SK-N-SH (cell line): ENCODE measurements around the gene COQ3. TPM values are rescaled to one million over a fixed set of nuclear protein-coding genes. Genes with fewer than 3 reads are reported as not detected.
"Not testable (repeated sequence)": the region's sequence is repeated elsewhere in the genome, so short reads cannot be mapped to it uniquely, and the experiment has no call there.

Source experiments
- CTCF ChIA-PET: fragments of 300-600, 350-600 bp; formaldehyde crosslinking; extraction: SDS; loops from one replicate; lab custom pipeline; 2021; lab: Yijun Ruan, JAX
- POLR2A ChIA-PET: fragments of 350-600 bp; sonication (Branson Sonifier 250); formaldehyde crosslinking; extraction: SDS; loops from one replicate; lab custom pipeline; 2020; ENCODE audit warnings: antibody characterized with exemption, inconsistent platforms; lab: Yijun Ruan, JAX
- DNase-seq: peaks from one replicate; pipeline ENCODE4 v3.0.0; 2012
- H2AFZ ChIP-seq: fragments of 200-600 bp; sonication (generic); 2 replicates; pipeline ENCODE4 v1.8.1; 2016; ENCODE audit warnings: antibody characterized with exemption, mild to moderate bottlenecking, low read depth
- H3F3A ChIP-seq: fragments of 200-600 bp; sonication (generic); replicated peaks from 2 replicates; pipeline ENCODE3; 2016; ENCODE audit warnings: antibody characterized with exemption, mild to moderate bottlenecking; ENCODE audit not compliant: insufficient read depth
- H3K27ac ChIP-seq, 2 experiments: fragments of 200-500 bp in 1 of 2; fragments of 200-600 bp in 1 of 2; sonication (Bioruptor generic) in 1 of 2; sonication (generic), shearing (Covaris generic) in 1 of 2; 2 replicates each; pipeline versions ENCODE4 v1.5.1 to v1.6.1; 2014 to 2016; ENCODE audit warnings: low read depth in 2 of 2, inconsistent platforms in 1 of 2, low read length in 1 of 2, mild to moderate bottlenecking in 1 of 2, mixed read lengths in 1 of 2
- H3K27me3 ChIP-seq: fragments of 200-600 bp; sonication (generic), shearing (Covaris generic); 2 replicates; pipeline ENCODE4 v1.6.1; 2016; ENCODE audit warnings: mixed run types; ENCODE audit not compliant: insufficient read depth
- H3K36me3 ChIP-seq, 2 experiments: fragments of 200-500 bp in 1 of 2; fragments of 200-600 bp in 1 of 2; sonication (Bioruptor generic) in 1 of 2; sonication (generic) in 1 of 2; replicated peaks in 1 of 2; 2 replicates each; pipeline versions ENCODE3 to v1.5.1; 2014 to 2016; ENCODE audit warnings: low read length in 1 of 2, mild to moderate bottlenecking in 1 of 2; ENCODE audit not compliant: insufficient read depth in 2 of 2, control insufficient read depth in 1 of 2
- H3K4me1 ChIP-seq, 2 experiments: fragments of 200-500 bp in 1 of 2; fragments of 200-600 bp in 1 of 2; sonication (Bioruptor generic) in 1 of 2; sonication (generic), shearing (Covaris generic) in 1 of 2; 2 replicates each; pipeline versions ENCODE4 v1.5.1 to v1.6.1; 2014 to 2016; ENCODE audit warnings: low read depth in 1 of 2, low read length in 1 of 2, mixed run types in 1 of 2; ENCODE audit not compliant: insufficient read depth in 2 of 2, control insufficient read depth in 1 of 2
- H3K4me2 ChIP-seq: fragments of 200-600 bp; sonication (generic), shearing (Covaris generic); 2 replicates; pipeline ENCODE4 v1.6.1; 2017; ENCODE audit warnings: mixed run types
- H3K4me3 ChIP-seq, 2 experiments: fragments of 200-500 bp in 1 of 2; fragments of 200-600 bp in 1 of 2; sonication (Bioruptor generic) in 1 of 2; sonication (generic), shearing (Covaris generic) in 1 of 2; 2 replicates each; pipeline versions ENCODE4 v1.5.1 to v1.8.1; 2014 to 2016; ENCODE audit warnings: low read depth in 2 of 2, inconsistent platforms in 1 of 2, low read length in 1 of 2, mild to moderate bottlenecking in 1 of 2, mixed read lengths in 1 of 2, moderate library complexity in 1 of 2
- H3K79me2 ChIP-seq: fragments of 200-600 bp; sonication (generic); 2 replicates; pipeline ENCODE4 v1.8.1; 2017; ENCODE audit warnings: mild to moderate bottlenecking; ENCODE audit not compliant: insufficient read depth
- H3K9ac ChIP-seq: fragments of 200-600 bp; sonication (generic); 2 replicates; pipeline ENCODE4 v1.6.1; 2017; ENCODE audit warnings: mixed run types
- H3K9me2 ChIP-seq: fragments of 200-600 bp; sonication (generic); 2 replicates; pipeline ENCODE4 v1.6.1; 2017; ENCODE audit warnings: mixed run types
- H3K9me3 ChIP-seq: fragments of 200-600 bp; sonication (generic); 2 replicates; pipeline ENCODE4 v1.6.1; 2017; ENCODE audit warnings: mixed run types, mild to moderate bottlenecking, moderate library complexity
- H4K20me1 ChIP-seq: fragments of 200-600 bp; sonication (generic); 2 replicates; pipeline ENCODE4 v1.6.1; 2017; ENCODE audit warnings: mild to moderate bottlenecking, mixed run types; ENCODE audit not compliant: insufficient read depth
- CHD2 ChIP-seq: fragments of 150-350 bp; IDR thresholded peaks from 2 replicates; pipeline ENCODE4 v1.6.1; 2018; ENCODE audit warnings: low read length; ENCODE audit not compliant: partially characterized antibody
- EP300 ChIP-seq, 2 experiments: IDR thresholded peaks; 2 replicates each; pipeline versions ENCODE4 v1.4.0 to v1.6.1; 2012; ENCODE audit warnings: borderline replicate concordance in 1 of 2, low read depth in 1 of 2, low read length in 1 of 2
- FOXM1 ChIP-seq: IDR thresholded peaks from 2 replicates; pipeline ENCODE4 v1.4.0; 2012; ENCODE audit warnings: low read depth, mild to moderate bottlenecking
- GABPA ChIP-seq: IDR thresholded peaks from 2 replicates; pipeline ENCODE4 v1.4.0; 2012; ENCODE audit warnings: low read depth, mild to moderate bottlenecking
- GATA2 ChIP-seq: sonication (generic); formaldehyde crosslinking; IDR thresholded peaks from 2 replicates; pipeline ENCODE4 v1.5.0; 2020; ENCODE audit warnings: mild to moderate bottlenecking, missing genetic modification reagents
- IRF3 ChIP-seq: fragments of 150-350 bp; IDR thresholded peaks from 2 replicates; pipeline ENCODE4 v1.6.1; 2016; ENCODE audit warnings: mild to moderate bottlenecking, low read depth, low read length
- NFIC ChIP-seq: IDR thresholded peaks from 2 replicates; pipeline ENCODE4 v1.4.0; 2012; ENCODE audit warnings: borderline replicate concordance
- NRF1 ChIP-seq: IDR thresholded peaks from 2 replicates; pipeline ENCODE4 v1.6.1; 2012; ENCODE audit warnings: low read depth, mild to moderate bottlenecking, low read length
- PBX3 ChIP-seq: IDR thresholded peaks from 2 replicates; pipeline ENCODE4; 2012
- POLR2AphosphoS5 ChIP-seq: IDR thresholded peaks from 2 replicates; pipeline ENCODE4 v1.6.1; 2012; ENCODE audit warnings: low read depth, low read length
- RCOR1 ChIP-seq: fragments of 150-350 bp; IDR thresholded peaks from 2 replicates; pipeline ENCODE4 v1.6.1; 2017; ENCODE audit warnings: antibody characterized with exemption, low read length
- SIN3A ChIP-seq: IDR thresholded peaks from 2 replicates; pipeline ENCODE4 v1.6.1; 2012; ENCODE audit warnings: low read depth, mild to moderate bottlenecking, low read length, moderate library complexity, borderline replicate concordance
- SMC3 ChIP-seq: IDR thresholded peaks from 2 replicates; pipeline ENCODE4 v1.6.1; 2012; ENCODE audit warnings: low read depth, low read length, improper control_type of control experiment
- TAF1 ChIP-seq: IDR thresholded peaks from 2 replicates; pipeline ENCODE4 v1.6.1; 2012; ENCODE audit warnings: low read depth, mild to moderate bottlenecking, low read length, moderate library complexity, borderline replicate concordance
- TEAD4 ChIP-seq: IDR thresholded peaks from 2 replicates; pipeline ENCODE4 v1.4.0; 2012; ENCODE audit warnings: mild to moderate bottlenecking, borderline replicate concordance; ENCODE audit not compliant: insufficient read depth
- USF1 ChIP-seq: IDR thresholded peaks from 2 replicates; pipeline ENCODE4 v1.4.0; 2012; ENCODE audit warnings: low read depth, borderline replicate concordance
- WGBS: methylation state at CpG from one replicate; pipeline ENCODE4 v1.1.6; 2017; ENCODE audit warnings: low lambda C conversion rate; 5-methylcytosine and 5-hydroxymethylcytosine counted together
- polyA plus RNA-seq, 3 experiments: library from polyadenylated mRNA; depleted of rRNA; stranded (reverse); fragments of >200 nt; gene quantifications; 2 replicates each; pipeline ENCODE4 v1.2.3, GENCODE V29; 2012
- TF ChIP-seq, protein P1 (sequence below): fragments of 200-600 bp; sonication (generic); IDR thresholded peaks from 2 replicates; pipeline ENCODE4 v1.6.1; 2017; ENCODE audit warnings: antibody characterized with exemption, mild to moderate bottlenecking, moderate library complexity

The COQ3 gene
- polyA plus RNA-seq, 1 of the 3 experiments (the other 2 are of a cell fraction): 6.4 TPM

DNA sequence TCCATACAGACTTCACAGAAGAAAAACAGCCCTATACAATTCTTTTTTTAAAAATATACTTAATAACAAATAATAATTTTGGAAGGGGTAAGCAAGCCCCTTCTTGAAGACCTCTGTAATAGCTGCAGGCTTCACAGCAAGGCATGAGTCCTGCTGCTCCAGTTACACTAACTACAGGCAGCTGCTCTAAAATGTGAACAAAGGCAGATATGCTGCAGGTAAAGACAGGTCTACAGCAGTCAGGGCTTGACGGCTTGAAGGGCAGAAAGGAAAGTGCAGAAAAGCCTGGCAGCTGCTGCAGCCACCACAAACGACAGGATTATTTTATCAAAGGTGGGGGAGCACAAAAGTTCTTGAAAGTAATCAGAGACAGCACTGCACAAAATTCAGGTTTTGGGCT is 55.8 kb downstream of the COQ3 start:
- no peak overlapping the region for H2AFZ ChIP-seq
- TF ChIP-seq EP300 (IDR thresholded peaks at IDR 0.05; ENCODE audit: borderline replicate concordance in 1 of 2, low read depth in 1 of 2, low read length in 1 of 2): no peak
- TF ChIP-seq TEAD4: no peak
- no peak for TF ChIP-seq FOXM1
- no peaks in the 10 kb centered on the region for H4K20me1 ChIP-seq
- no peak for DNase-seq
- no peak overlapping the region for H3K9ac ChIP-seq
- no peak overlapping the region for H3K4me2 ChIP-seq
- peaks cover 9% of the 10 kb centered on the region for H3F3A ChIP-seq
- H3K4me1 ChIP-seq: no peaks in the 10 kb centered on the region
- H3K4me3 ChIP-seq: no peak overlapping the region
- peaks cover 3 to 6% of the 10 kb centered on the region in 2 experiments for H3K36me3 ChIP-seq
- H3K9me2 ChIP-seq: no peaks in the 10 kb centered on the region
- no peak overlapping the region for H3K27ac ChIP-seq
- POLR2A ChIA-PET: no interaction called here
- no peaks in the 10 kb centered on the region; the same call in 1 of the 2 replicates for H3K79me2 ChIP-seq
- CTCF ChIA-PET: interaction anchor here (2.6 kb wide), 1 partner anchor 9 kb away, joined by 15 read pairs; no protein-coding TSS in a partner anchor
- 88% methylated on average over 2 of the region's 2 CpGs for WGBS
- no peaks in the 10 kb centered on the region for H3K9me3 ChIP-seq
- no peaks in the 10 kb centered on the region for H3K27me3 ChIP-seq

GRCh38 chr6:99335298-99335697 is 58.7 kb downstream of the COQ3 start:
- H3K27ac ChIP-seq, DNase-seq, H3K27me3 ChIP-seq, H4K20me1 ChIP-seq, H3K4me1 ChIP-seq, H3K79me2 ChIP-seq, POLR2A ChIA-PET, H3K9me2 ChIP-seq, H3K4me2 ChIP-seq, H2AFZ ChIP-seq, H3K4me3 ChIP-seq, H3F3A ChIP-seq, H3K9me3 ChIP-seq, H3K9ac ChIP-seq: not testable (repeated sequence)
- 93% methylated on average over 6 of the region's 6 CpGs for WGBS
- H3K36me3 ChIP-seq: peaks cover 0 to 12% of the 10 kb centered on the region in 2 experiments
- CTCF ChIA-PET: interaction anchor here (0.9 to 1.8 kb wide), 6 partner anchors 9 to 88 kb away, joined by 3 to 17 read pairs (median 3); no protein-coding TSS in a partner anchor

GRCh38 chr6:99334526-99335127 is 59.4 kb downstream of the COQ3 start:
- Histone ChIP-seq H3K79me2 (no peaks in the 10 kb centered on the region; the same call in 1 of the 2 replicates), H3F3A (no peaks in the 10 kb centered on the region), H3K9me2 (no peaks in the 10 kb centered on the region), H3K9me3 (no peaks in the 10 kb centered on the region), H4K20me1 (no peaks in the 10 kb centered on the region), H3K36me3 (peaks cover 0 to 12% of the 10 kb centered on the region in 2 experiments), H3K9ac (no peak overlapping the region), H3K4me1 (peaks cover 0 to 3% of the 10 kb centered on the region in 2 experiments; a peak in 2 of 4 replicates), H3K27ac (no peak overlapping the region), H3K4me2 (no peak overlapping the region), H3K4me3 (no peak overlapping the region), H3K27me3 (no peaks in the 10 kb centered on the region), H2AFZ (no peak overlapping the region)
- CTCF ChIA-PET: interaction anchor here (0.6 to 1.8 kb wide), 21 partner anchors 9 to 401 kb away, joined by 3 to 17 read pairs (median 4); partner anchors contain the start of genes COQ3 and FAXC
- 75% methylated on average over 2 of the region's 2 CpGs for WGBS
- peak; percentile 42 for DNase-seq
- POLR2A ChIA-PET: interaction anchor here (1.0 kb wide), 2 partner anchors 59 to 91 kb away, joined by 4 to 5 read pairs; partner anchors contain the start of gene COQ3
- TF ChIP-seq FOXM1 (no peak), GATA2 (CRISPR knock-in tag) (no peak), CHD2 (no peak), TAF1 (no peak), IRF3 (no peak), RCOR1 (no peak), NRF1 (no peak), POLR2AphosphoS5 (no peak), SMC3 (peak; percentile 61), USF1 (no peak), NFIC (no peak), SIN3A (no peak), PBX3 (no peak), GABPA (no peak)
- TF ChIP-seq, protein P1, sequence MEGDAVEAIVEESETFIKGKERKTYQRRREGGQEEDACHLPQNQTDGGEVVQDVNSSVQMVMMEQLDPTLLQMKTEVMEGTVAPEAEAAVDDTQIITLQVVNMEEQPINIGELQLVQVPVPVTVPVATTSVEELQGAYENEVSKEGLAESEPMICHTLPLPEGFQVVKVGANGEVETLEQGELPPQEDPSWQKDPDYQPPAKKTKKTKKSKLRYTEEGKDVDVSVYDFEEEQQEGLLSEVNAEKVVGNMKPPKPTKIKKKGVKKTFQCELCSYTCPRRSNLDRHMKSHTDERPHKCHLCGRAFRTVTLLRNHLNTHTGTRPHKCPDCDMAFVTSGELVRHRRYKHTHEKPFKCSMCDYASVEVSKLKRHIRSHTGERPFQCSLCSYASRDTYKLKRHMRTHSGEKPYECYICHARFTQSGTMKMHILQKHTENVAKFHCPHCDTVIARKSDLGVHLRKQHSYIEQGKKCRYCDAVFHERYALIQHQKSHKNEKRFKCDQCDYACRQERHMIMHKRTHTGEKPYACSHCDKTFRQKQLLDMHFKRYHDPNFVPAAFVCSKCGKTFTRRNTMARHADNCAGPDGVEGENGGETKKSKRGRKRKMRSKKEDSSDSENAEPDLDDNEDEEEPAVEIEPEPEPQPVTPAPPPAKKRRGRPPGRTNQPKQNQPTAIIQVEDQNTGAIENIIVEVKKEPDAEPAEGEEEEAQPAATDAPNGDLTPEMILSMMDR: peak; percentile 73
